Measurements from ENCODE around the gene HNRNPH3.
A peak's percentile ranks its signal among the peaks of the same experiment; 100 is the strongest.

The HNRNPH3 gene

GRCh38 chr10:68301790-68302502 is 29.9 kb upstream of the HNRNPH3 start:
- Histone ChIP-seq H3K4me2 (ENCODE audit: low read length) (peak overlapping the region; percentile 59), H3K9me3 (ENCODE audit: low read length) (no peaks in the 10 kb centered on the region)
- TF ChIP-seq CTCF (IDR thresholded peaks at IDR 0.05; ENCODE audit: low read length) (peak; percentile 85), EZH2 (IDR thresholded peaks at IDR 0.05; ENCODE audit: borderline replicate concordance, low read length) (no peak)

DNA sequence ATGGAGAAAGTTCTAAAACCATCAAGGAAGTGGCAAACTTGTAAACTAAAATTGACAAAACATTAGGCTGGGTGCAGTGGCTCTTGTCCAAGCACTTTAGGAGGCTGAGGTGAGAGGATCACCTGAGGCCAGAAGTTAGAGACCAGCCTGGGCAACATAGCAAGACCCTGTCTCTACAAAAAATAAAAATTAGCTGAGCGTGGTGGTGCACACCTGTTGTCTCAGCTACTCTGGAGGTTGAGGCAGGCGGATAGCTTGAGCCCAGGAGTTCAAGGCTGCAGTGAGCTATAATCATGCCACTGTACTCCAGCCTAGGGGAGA is 29.4 kb upstream of the HNRNPH3 start:
- TF ChIP-seq EZH2 (IDR thresholded peaks at IDR 0.05; ENCODE audit: borderline replicate concordance, low read length) (no peak), CTCF (IDR thresholded peaks at IDR 0.05; ENCODE audit: low read length) (no peak)
- no peaks in the 10 kb centered on the region for H3K9me2 ChIP-seq (ENCODE audit: low read depth, low read length)
- H4K20me1 ChIP-seq (ENCODE audit: insufficient read depth, low read length) = no peaks in the 10 kb centered on the region
- H3K4me3 ChIP-seq (ENCODE audit: low read depth, low read length, poor library complexity, severe bottlenecking) = no peak overlapping the region
- peak overlapping the region; percentile 65; the same call in 1 of the 2 replicates for H3K9ac ChIP-seq (ENCODE audit: low read length)
- peak overlapping the region; percentile 99 for H3K27ac ChIP-seq (ENCODE audit: low read depth, low read length, poor library complexity, severe bottlenecking)
- no peak overlapping the region for H2AFZ ChIP-seq (ENCODE audit: low read length)
- no peaks in the 10 kb centered on the region for H3K9me3 ChIP-seq (ENCODE audit: low read length)
- peaks cover 9% of the 10 kb centered on the region; the same call in 1 of the 2 replicates for H3F3A ChIP-seq (ENCODE audit: insufficient read depth, low read length)
- H3K4me2 ChIP-seq (ENCODE audit: low read length) = peak overlapping the region; percentile 59
- H3K27me3 ChIP-seq (ENCODE audit: insufficient read depth, low read length) = no peaks in the 10 kb centered on the region
- peaks cover 52% of the 10 kb centered on the region for H3K4me1 ChIP-seq (ENCODE audit: insufficient read depth, low read length, severe bottlenecking)
- H3K79me2 ChIP-seq (ENCODE audit: insufficient read depth, low read length) = no peaks in the 10 kb centered on the region
- no peaks in the 10 kb centered on the region for H3K36me3 ChIP-seq (ENCODE audit: insufficient read depth, low read length)

More at GRCh38 chr10:68301790-68302502, 29.9 kb upstream of the HNRNPH3 start:
- Histone ChIP-seq H3K9me2 (ENCODE audit: low read depth, low read length) (no peaks in the 10 kb centered on the region), H3F3A (ENCODE audit: insufficient read depth, low read length) (peaks cover 9% of the 10 kb centered on the region; the same call in 1 of the 2 replicates), H2AFZ (ENCODE audit: low read length) (no peak overlapping the region), H3K79me2 (ENCODE audit: insufficient read depth, low read length) (no peaks in the 10 kb centered on the region), H3K4me3 (ENCODE audit: low read depth, low read length, poor library complexity, severe bottlenecking) (peak overlapping the region; percentile 18), H3K36me3 (ENCODE audit: insufficient read depth, low read length) (no peaks in the 10 kb centered on the region), H4K20me1 (ENCODE audit: insufficient read depth, low read length) (no peaks in the 10 kb centered on the region), H3K27ac (ENCODE audit: low read depth, low read length, poor library complexity, severe bottlenecking) (peak overlapping the region; percentile 99), H3K9ac (ENCODE audit: low read length) (peak overlapping the region; percentile 65), H3K27me3 (ENCODE audit: insufficient read depth, low read length) (no peaks in the 10 kb centered on the region), H3K4me1 (ENCODE audit: insufficient read depth, low read length, severe bottlenecking) (peaks cover 58% of the 10 kb centered on the region)

DNA sequence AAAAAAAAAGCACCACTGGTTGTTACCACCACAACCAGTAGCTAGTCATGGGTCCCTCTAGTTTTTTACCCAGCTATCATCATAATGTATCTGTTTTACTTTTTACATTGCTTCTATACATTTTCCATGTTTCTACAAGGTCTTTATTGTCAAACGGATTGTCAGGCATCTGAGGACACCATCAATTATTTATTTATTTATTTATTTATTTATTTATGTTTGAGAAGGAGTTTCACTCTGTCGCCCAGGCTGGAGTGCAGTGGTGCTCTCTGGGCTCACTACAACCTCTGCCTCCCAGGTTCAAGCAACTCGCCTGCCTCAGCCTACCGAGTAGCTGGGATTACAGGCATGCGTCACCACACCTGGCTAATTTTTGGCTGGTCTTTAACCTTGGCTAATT is 29.0 kb upstream of the HNRNPH3 start:
- H3K9me2 ChIP-seq (ENCODE audit: low read depth, low read length) = no peaks in the 10 kb centered on the region
- H4K20me1 ChIP-seq (ENCODE audit: insufficient read depth, low read length) = no peaks in the 10 kb centered on the region
- peaks cover 48% of the 10 kb centered on the region for H3K4me1 ChIP-seq (ENCODE audit: insufficient read depth, low read length, severe bottlenecking)
- no peak overlapping the region for H3K9ac ChIP-seq (ENCODE audit: low read length)
- H3K79me2 ChIP-seq (ENCODE audit: insufficient read depth, low read length) = no peaks in the 10 kb centered on the region
- no peak overlapping the region for H3K4me3 ChIP-seq (ENCODE audit: low read depth, low read length, poor library complexity, severe bottlenecking)
- no peaks in the 10 kb centered on the region for H3K36me3 ChIP-seq (ENCODE audit: insufficient read depth, low read length)
- peak overlapping the region; percentile 99 for H3K27ac ChIP-seq (ENCODE audit: low read depth, low read length, poor library complexity, severe bottlenecking)
- no peak for TF ChIP-seq CTCF (IDR thresholded peaks at IDR 0.05; ENCODE audit: low read length)
- TF ChIP-seq EZH2 (IDR thresholded peaks at IDR 0.05; ENCODE audit: borderline replicate concordance, low read length) = no peak
- peaks cover 9% of the 10 kb centered on the region; the same call in 1 of the 2 replicates for H3F3A ChIP-seq (ENCODE audit: insufficient read depth, low read length)
- H3K9me3 ChIP-seq (ENCODE audit: low read length) = no peaks in the 10 kb centered on the region
- H3K27me3 ChIP-seq (ENCODE audit: insufficient read depth, low read length) = no peaks in the 10 kb centered on the region
- H3K4me2 ChIP-seq (ENCODE audit: low read length) = no peak overlapping the region
- H2AFZ ChIP-seq (ENCODE audit: low read length) = no peak overlapping the region
